Neural progenitor cell (in vitro differentiated cells): ENCODE data around the gene MORN1.

ENCODE experiments used
- EZH2 ChIP-seq: fragments of 200-600 bp; sonication (generic); IDR thresholded peaks from 2 replicates; pipeline ENCODE4 v1.6.1; 2017; ENCODE audit warnings: antibody characterized with exemption, mild to moderate bottlenecking, moderate library complexity
- EZH2phosphoT487 ChIP-seq: fragments of 200-600 bp; sonication (generic); IDR thresholded peaks from 2 replicates; pipeline ENCODE4 v1.6.1; 2017; ENCODE audit warnings: antibody characterized with exemption
- TF ChIP-seq, protein P1 (sequence below): fragments of 200-600 bp; sonication (generic); IDR thresholded peaks from 2 replicates; pipeline ENCODE4 v1.5.1; 2017; ENCODE audit warnings: antibody characterized with exemption, mild to moderate bottlenecking

DNA sequence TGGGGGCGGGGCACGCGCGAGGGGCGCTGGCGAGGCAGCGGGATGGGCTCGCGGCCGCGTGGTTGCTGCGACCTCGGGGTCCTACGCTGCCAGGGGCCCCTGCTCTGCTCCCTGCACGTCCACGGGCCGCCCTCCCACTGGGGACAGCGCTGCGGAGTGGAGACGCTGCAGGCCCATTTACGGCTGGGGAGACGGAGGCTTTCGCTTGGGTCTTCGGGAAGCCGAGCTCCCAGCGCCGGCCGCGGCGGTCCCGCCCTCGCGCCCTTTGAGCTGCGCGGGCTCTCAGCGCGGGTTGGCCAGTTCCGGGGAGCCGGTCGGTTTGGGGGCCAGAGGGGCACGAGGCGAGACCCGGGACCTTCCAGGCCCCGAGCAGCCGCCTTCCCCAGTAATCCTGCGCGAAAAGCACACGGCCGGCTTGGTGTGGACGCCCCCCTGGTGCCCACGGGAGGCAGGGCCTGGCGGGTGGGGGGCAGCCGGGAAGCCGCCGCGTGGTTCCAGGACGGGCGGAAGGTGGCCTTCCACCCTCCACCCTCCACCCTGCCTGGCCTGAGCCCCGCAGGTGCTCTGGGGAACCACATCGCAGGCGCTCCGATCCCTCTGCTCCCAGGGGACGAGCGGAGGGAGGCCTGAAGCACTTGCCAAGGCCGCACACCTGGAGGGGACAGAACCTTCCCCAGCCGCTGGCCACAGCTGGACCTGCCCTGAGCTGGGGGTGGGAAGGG, 21.6 kb upstream of the MORN1 start:
- TF ChIP-seq, protein P1, sequence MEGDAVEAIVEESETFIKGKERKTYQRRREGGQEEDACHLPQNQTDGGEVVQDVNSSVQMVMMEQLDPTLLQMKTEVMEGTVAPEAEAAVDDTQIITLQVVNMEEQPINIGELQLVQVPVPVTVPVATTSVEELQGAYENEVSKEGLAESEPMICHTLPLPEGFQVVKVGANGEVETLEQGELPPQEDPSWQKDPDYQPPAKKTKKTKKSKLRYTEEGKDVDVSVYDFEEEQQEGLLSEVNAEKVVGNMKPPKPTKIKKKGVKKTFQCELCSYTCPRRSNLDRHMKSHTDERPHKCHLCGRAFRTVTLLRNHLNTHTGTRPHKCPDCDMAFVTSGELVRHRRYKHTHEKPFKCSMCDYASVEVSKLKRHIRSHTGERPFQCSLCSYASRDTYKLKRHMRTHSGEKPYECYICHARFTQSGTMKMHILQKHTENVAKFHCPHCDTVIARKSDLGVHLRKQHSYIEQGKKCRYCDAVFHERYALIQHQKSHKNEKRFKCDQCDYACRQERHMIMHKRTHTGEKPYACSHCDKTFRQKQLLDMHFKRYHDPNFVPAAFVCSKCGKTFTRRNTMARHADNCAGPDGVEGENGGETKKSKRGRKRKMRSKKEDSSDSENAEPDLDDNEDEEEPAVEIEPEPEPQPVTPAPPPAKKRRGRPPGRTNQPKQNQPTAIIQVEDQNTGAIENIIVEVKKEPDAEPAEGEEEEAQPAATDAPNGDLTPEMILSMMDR: no peak
- TF ChIP-seq EZH2 (no peak), EZH2phosphoT487 (no peak)
